Testis (tissue), 2 donors: ENCODE data around the gene NOXO1.

ENCODE experiments used
- POLR2A ChIP-seq: fragments of 450-650 bp; IDR thresholded peaks from one replicate; pipeline ENCODE4 v1.6.1; 2017; ENCODE audit warnings: antibody characterized with exemption, mild to moderate bottlenecking, moderate library complexity
- TF ChIP-seq, protein P1 (sequence below), 3 experiments: fragments of 450-650 bp in 2 of 3; fragments of 200-600 bp in 1 of 3; sonication (generic) in 1 of 3; IDR thresholded peaks; one replicate each; pipeline ENCODE4 v1.5.1; 2016 to 2019; ENCODE audit warnings: antibody characterized with exemption in 3 of 3, mild to moderate bottlenecking in 2 of 3, moderate library complexity in 1 of 3

DNA sequence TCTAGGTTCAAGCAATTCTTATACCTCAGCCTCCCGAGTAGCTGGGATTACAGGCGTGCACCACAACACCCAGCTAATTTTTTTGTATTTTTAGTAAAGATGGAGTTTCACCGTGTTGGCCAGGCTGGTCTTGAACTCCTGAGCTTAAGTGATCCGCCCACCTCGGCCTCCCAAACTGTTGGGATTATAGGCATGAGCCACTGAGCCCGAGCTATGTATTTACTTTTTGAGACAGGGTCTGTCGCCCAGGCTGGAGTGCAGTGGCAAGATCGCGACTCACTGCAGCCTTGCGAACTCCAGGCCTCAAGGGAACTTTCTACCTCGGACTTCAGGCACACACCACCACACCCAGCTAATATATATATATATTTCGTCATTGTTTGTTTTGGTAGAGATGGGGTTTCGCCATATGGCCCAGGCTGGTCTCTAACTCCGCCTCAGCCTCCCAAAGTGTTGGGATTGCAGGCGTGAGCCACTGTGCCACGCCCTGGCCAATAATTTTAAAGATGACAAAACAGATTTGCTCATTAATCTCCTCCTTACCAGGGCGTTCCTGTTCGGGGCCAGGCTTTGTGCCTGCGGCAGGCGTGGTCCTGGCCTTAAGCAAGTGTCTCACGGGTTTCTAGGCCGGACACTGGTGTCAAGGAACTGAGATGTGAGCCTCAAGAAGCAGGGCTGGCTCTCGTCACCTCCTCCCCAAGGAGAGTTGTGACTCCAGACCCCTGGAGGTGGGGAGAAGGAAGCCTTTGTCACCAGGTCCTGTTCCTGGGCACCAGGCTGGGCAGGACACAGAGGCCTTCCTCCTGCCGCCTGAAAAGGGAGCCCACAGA lies 34.1 kb upstream of the NOXO1 start:
- TF ChIP-seq, protein P1, sequence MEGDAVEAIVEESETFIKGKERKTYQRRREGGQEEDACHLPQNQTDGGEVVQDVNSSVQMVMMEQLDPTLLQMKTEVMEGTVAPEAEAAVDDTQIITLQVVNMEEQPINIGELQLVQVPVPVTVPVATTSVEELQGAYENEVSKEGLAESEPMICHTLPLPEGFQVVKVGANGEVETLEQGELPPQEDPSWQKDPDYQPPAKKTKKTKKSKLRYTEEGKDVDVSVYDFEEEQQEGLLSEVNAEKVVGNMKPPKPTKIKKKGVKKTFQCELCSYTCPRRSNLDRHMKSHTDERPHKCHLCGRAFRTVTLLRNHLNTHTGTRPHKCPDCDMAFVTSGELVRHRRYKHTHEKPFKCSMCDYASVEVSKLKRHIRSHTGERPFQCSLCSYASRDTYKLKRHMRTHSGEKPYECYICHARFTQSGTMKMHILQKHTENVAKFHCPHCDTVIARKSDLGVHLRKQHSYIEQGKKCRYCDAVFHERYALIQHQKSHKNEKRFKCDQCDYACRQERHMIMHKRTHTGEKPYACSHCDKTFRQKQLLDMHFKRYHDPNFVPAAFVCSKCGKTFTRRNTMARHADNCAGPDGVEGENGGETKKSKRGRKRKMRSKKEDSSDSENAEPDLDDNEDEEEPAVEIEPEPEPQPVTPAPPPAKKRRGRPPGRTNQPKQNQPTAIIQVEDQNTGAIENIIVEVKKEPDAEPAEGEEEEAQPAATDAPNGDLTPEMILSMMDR (IDR thresholded peaks at IDR 0.05), result no peak
- no peak for TF ChIP-seq POLR2A
